Liver (tissue), 3 donors: ENCODE data around the gene TOP2A.

Experiments used
- CTCF ChIP-seq: fragments of 150-350 bp; IDR thresholded peaks from 2 replicates; pipeline ENCODE4 v1.5.1; 2017; ENCODE audit warnings: improper control_type of control experiment, low read depth, low read length; ENCODE audit not compliant: missing input control
- EGR1 ChIP-seq, 2 donors: IDR thresholded peaks; 2 replicates each; pipeline ENCODE4 v1.6.1; 2016 to 2018; ENCODE audit warnings: antibody characterized with exemption in 2 of 2, low read depth in 2 of 2
- NR2F2 ChIP-seq: IDR thresholded peaks from 2 replicates; pipeline ENCODE4 v1.6.1; 2016; ENCODE audit warnings: antibody characterized with exemption
- RAD21 ChIP-seq, 2 donors: IDR thresholded peaks; 2 replicates each; pipeline ENCODE4 v1.6.1; 2016; ENCODE audit warnings: antibody characterized with exemption in 2 of 2, mild to moderate bottlenecking in 2 of 2
- donor health status: healthy.
- donor health status: healthy.

- TF ChIP-seq NR2F2 (peak; percentile 79), CTCF (no peak), EGR1 (IDR thresholded peaks at IDR 0.05; ENCODE audit: low read depth in 2 of 2) (no peak), RAD21 (IDR thresholded peaks at IDR 0.05) (no peak)
These were observed 65.4 kb downstream of the TOP2A start for GRCh38 chr17:40352237-40352778.
